Activated CD4-positive, alpha-beta T cell treated with anti-CD3 and anti-CD28 coated beads, Interleukin-2, amount 10 ng/mL, durations not matched to agents 7 days and 5 days (primary cell): ENCODE results near the gene GAD1. TPM values are rescaled to one million over a fixed set of nuclear protein-coding genes. Genes with fewer than 3 reads are reported as not detected.

ENCODE experiments used
- CTCF ChIA-PET: fragments of 350-600 bp; sonication (Branson Sonifier 250); formaldehyde crosslinking; loops from one replicate; lab custom pipeline; 2021; ENCODE audit warnings: antibody characterized with exemption; lab: Charles Lee
- POLR2A ChIA-PET: fragments of 350-600 bp; sonication (Branson Sonifier 250); formaldehyde crosslinking; loops from one replicate; lab custom pipeline; 2021; ENCODE audit warnings: antibody characterized with exemption; lab: Charles Lee
- DNase-seq: peaks from one replicate; pipeline ENCODE4 v3.0.0-alpha.2; 2020
- H3K27ac Mint-ChIP-seq: one replicate; pipeline ENCODE4 v1.8.0; 2021; ENCODE audit warnings: mild to moderate bottlenecking, moderate library complexity, mixed read lengths
- H3K27me3 Mint-ChIP-seq: one replicate; pipeline ENCODE4 v1.8.0; 2021; ENCODE audit warnings: mixed read lengths
- H3K36me3 Mint-ChIP-seq: one replicate; pipeline ENCODE4 v1.8.0; 2021; ENCODE audit warnings: low read depth, mixed read lengths
- H3K4me1 Mint-ChIP-seq: one replicate; pipeline ENCODE4 v1.8.0; 2021; ENCODE audit warnings: mixed read lengths
- H3K4me3 Mint-ChIP-seq: one replicate; pipeline ENCODE4 v1.8.0; 2021; ENCODE audit warnings: mild to moderate bottlenecking, moderate library complexity, mixed read lengths
- H3K9me3 Mint-ChIP-seq: one replicate; pipeline ENCODE4 v1.8.0; 2021; ENCODE audit warnings: mixed read lengths
- total RNA-seq, 2 experiments: library from RNA; stranded (reverse); gene quantifications; one replicate each; pipeline ENCODE4 v1.2.3, GENCODE V29; 2021

Gene GAD1
- total RNA-seq, 2 experiments from 2014 or later, result 1.4 to 1.7 TPM

- Mint-ChIP-seq H3K36me3 (no peaks in the 10 kb centered on the region), H3K4me3 (no peak overlapping the region), H3K27ac (no peak overlapping the region), H3K27me3 (peaks cover 8% of the 10 kb centered on the region), H3K4me1 (no peaks in the 10 kb centered on the region), H3K9me3 (no peaks in the 10 kb centered on the region)
- ChIA-PET POLR2A (no interaction called here), CTCF (interaction anchor here (0.6 to 1.9 kb wide), 3 partner anchors 11 to 875 kb away, joined by 3 to 8 read pairs (median 6); no protein-coding TSS in a partner anchor)
- DNase-seq, result no peak
Measured at GRCh38 chr2:170862286-170862902, 45.7 kb downstream of the GAD1 start.

- no peak for DNase-seq
- Mint-ChIP-seq H3K36me3 (no peaks in the 10 kb centered on the region), H3K27ac (no peak overlapping the region), H3K27me3 (peaks cover 8% of the 10 kb centered on the region), H3K4me3 (no peak overlapping the region), H3K4me1 (no peaks in the 10 kb centered on the region), H3K9me3 (no peaks in the 10 kb centered on the region)
- POLR2A ChIA-PET, result no interaction called here
- CTCF ChIA-PET, result interaction anchor here (1.7 kb wide), 1 partner anchor 10 kb away, joined by 6 read pairs; no protein-coding TSS in a partner anchor
Measured at GRCh38 chr2:170863087-170863486, 46.4 kb downstream of the GAD1 start.

DNA sequence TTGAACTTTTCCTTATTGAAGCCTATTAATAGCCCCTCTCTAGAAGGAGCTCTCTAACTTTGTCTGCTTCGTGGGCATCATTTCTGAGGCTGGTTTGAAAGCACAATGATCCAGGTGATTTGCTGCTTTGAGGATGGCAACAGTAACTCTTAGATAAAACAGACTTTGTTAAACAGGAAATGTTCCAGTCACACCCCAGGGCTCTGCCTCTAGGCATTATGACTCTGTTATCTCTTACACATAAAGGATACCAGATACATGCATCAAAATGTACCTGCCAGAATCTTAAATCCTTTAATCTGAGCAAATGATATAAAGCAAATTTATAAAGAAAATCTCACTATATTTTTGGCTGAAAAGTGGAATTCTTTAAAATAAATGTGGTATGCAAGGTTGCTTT is 52.3 kb downstream of the GAD1 start:
- Mint-ChIP-seq H3K4me1 (peaks cover 14% of the 10 kb centered on the region), H3K4me3 (no peak overlapping the region), H3K27ac (no peak overlapping the region), H3K27me3 (peaks cover 8% of the 10 kb centered on the region), H3K9me3 (no peaks in the 10 kb centered on the region), H3K36me3 (no peaks in the 10 kb centered on the region)
- CTCF ChIA-PET, result no interaction called here
- POLR2A ChIA-PET, result no interaction called here
- DNase-seq, result no peak

DNA sequence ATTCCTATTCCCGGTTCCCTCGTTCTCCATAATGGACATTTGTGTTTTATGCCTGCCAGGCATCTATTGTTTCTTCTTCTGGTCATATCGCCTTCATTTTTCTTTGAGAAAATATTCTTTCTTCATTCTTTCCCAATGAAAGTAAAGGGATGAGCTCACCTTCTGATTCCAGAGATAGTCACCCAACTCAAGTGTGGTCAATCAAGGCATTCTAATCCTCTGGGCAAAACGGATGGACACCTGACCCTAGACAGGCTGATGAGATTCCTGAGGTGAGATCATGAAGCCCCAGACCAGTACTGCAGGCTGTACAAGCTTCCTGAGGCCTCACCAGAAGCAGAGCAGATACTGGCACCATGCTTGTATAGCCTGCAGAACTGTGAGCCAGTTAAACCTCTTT is 52.8 kb downstream of the GAD1 start:
- ChIA-PET CTCF (interaction anchor here (1.4 kb wide), 1 partner anchor 27 kb away, joined by 3 read pairs; no protein-coding TSS in a partner anchor), POLR2A (no interaction called here)
- Mint-ChIP-seq H3K36me3 (no peaks in the 10 kb centered on the region), H3K4me1 (peaks cover 14% of the 10 kb centered on the region), H3K9me3 (no peaks in the 10 kb centered on the region), H3K4me3 (no peak overlapping the region), H3K27ac (no peak overlapping the region), H3K27me3 (peaks cover 6% of the 10 kb centered on the region)
- no peak for DNase-seq

DNA sequence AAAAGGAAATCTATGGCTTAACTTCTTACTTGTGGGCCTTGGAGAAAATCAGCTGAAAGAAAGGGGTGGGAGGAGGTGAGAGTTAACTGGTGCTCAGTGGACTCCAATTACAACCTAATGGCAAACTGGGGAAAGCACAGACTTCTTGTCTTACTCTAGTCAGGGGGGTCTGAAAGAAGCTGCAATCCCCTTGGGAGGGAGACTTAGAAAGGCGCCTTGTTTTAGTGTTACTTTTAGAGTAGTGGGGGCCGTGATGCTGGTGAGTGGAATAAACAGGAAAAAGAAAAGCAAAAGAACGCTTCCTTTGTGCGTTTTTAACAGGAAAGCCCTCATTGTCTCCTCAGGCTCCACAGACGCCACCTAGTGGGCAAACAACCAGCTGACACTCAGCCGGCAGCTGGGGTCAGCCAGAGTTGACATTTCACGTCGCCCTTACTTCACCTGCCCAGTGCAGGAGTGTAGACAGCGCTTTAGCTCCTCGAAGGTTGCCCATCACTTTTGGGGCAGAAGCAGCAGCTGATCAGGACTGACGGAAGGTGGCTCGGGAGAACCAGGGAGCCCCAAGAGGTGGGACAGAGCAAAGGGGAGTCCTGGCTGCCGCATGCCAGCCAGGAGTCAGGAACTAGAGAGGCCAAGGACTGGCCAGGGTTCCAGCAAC is 56.5 kb downstream of the GAD1 start:
- peak overlapping the region; percentile 51 for H3K27ac Mint-ChIP-seq
- H3K36me3 Mint-ChIP-seq, result no peaks in the 10 kb centered on the region
- peak overlapping the region; percentile 27 for H3K4me3 Mint-ChIP-seq
- H3K4me1 Mint-ChIP-seq, result peaks cover 17% of the 10 kb centered on the region
- no peaks in the 10 kb centered on the region for H3K27me3 Mint-ChIP-seq
- no peaks in the 10 kb centered on the region for H3K9me3 Mint-ChIP-seq
- CTCF ChIA-PET, result interaction anchor here (0.7 to 2.8 kb wide), 16 partner anchors 9 to 59 kb away, joined by 3 to 16 read pairs (median 4); partner anchors contain the start of genes GAD1 and GORASP2
- POLR2A ChIA-PET, result interaction anchor here (0.6 to 1.3 kb wide), 3 partner anchors 12 to 56 kb away, joined by 3 to 4 read pairs (median 3); partner anchors contain the start of gene GORASP2
- peak; percentile 85 for DNase-seq

- Mint-ChIP-seq H3K4me3 (peak overlapping the region; percentile 0), H3K36me3 (no peaks in the 10 kb centered on the region), H3K4me1 (peaks cover 23% of the 10 kb centered on the region), H3K27me3 (peaks cover 19% of the 10 kb centered on the region), H3K9me3 (no peaks in the 10 kb centered on the region), H3K27ac (peak overlapping the region; percentile 71)
- DNase-seq, result no peak
- CTCF ChIA-PET, result interaction anchor here (1.3 to 3.0 kb wide), 3 partner anchors 16 to 51 kb away, joined by 3 to 17 read pairs (median 7); partner anchors contain the start of gene GORASP2
- POLR2A ChIA-PET, result no interaction called here
Measured at GRCh38 chr2:170878066-170878465, 61.4 kb downstream of the GAD1 start.

DNA sequence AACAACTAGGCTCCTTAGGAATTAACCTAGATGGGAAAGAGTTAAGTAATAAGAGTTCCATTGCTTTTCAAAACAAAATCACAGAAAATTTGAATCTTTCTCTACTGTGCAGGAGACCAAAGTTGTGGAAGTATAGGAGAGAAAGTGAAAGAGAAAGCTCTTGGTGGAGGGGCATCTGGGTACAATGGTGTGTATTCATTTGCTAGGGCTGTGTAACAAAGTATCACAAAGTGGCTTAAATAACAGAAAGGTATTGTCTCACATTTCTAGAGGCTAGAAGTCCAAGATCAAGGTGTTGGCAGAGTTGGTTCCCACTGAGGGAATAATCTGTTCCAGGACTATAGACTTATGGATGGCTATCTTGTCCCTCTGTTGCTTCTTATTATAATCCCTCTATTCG is 61.8 kb downstream of the GAD1 start:
- Mint-ChIP-seq H3K4me1 (peaks cover 19% of the 10 kb centered on the region), H3K27ac (peak overlapping the region; percentile 71), H3K4me3 (peak overlapping the region; percentile 0), H3K36me3 (no peaks in the 10 kb centered on the region), H3K27me3 (peaks cover 22% of the 10 kb centered on the region), H3K9me3 (no peaks in the 10 kb centered on the region)
- ChIA-PET POLR2A (interaction anchor here (0.6 kb wide), 1 partner anchor 912 kb away, joined by 3 read pairs; no protein-coding TSS in a partner anchor), CTCF (interaction anchor here (0.7 to 3.0 kb wide), 4 partner anchors 17 to 51 kb away, joined by 3 to 17 read pairs (median 5); partner anchors contain the start of gene GORASP2)
- peak; percentile 22 for DNase-seq

GRCh38 chr2:170881840-170882239 is 65.2 kb downstream of the GAD1 start:
- ChIA-PET CTCF (interaction anchor here (1.2 to 2.7 kb wide), 3 partner anchors 9 to 47 kb away, joined by 4 to 10 read pairs (median 7); partner anchors contain the start of gene GORASP2), POLR2A (no interaction called here)
- Mint-ChIP-seq H3K4me3 (no peak overlapping the region), H3K27ac (no peak overlapping the region), H3K27me3 (peaks cover 30% of the 10 kb centered on the region), H3K36me3 (no peaks in the 10 kb centered on the region), H3K9me3 (no peaks in the 10 kb centered on the region), H3K4me1 (peaks cover 16% of the 10 kb centered on the region)
- no peak for DNase-seq

DNA sequence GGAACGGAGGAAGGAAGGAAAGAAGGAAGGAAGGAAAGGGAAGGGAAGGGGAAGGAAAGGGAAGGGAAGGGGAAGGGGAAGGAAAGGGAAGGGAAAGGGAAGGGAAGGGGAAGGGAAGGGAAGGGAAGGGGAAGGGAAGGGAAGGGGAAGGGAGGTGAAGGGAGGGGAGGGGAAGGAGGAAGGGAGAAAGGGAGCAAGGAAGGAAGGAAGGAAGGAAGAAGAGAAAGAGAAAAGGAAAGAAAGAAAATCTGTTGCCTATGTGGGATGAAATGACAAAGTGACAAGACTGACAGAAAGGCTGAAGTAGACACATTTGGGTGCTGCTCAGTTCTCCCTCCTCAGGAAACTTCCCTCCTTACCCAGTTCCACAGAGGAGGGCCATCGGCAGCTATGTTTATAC is 66.1 kb downstream of the GAD1 start:
- peaks cover 37% of the 10 kb centered on the region for H3K27me3 Mint-ChIP-seq
- H3K4me3 Mint-ChIP-seq, result no peak overlapping the region
- ChIA-PET CTCF (interaction anchor here (1.2 to 1.7 kb wide), 2 partner anchors 12 to 46 kb away, joined by 4 to 6 read pairs; no protein-coding TSS in a partner anchor), POLR2A (no interaction called here)
- H3K36me3 Mint-ChIP-seq, result no peaks in the 10 kb centered on the region
- H3K27ac Mint-ChIP-seq, result no peak overlapping the region
- no peaks in the 10 kb centered on the region for H3K9me3 Mint-ChIP-seq
- DNase-seq, result no peak
- peaks cover 16% of the 10 kb centered on the region for H3K4me1 Mint-ChIP-seq

DNA sequence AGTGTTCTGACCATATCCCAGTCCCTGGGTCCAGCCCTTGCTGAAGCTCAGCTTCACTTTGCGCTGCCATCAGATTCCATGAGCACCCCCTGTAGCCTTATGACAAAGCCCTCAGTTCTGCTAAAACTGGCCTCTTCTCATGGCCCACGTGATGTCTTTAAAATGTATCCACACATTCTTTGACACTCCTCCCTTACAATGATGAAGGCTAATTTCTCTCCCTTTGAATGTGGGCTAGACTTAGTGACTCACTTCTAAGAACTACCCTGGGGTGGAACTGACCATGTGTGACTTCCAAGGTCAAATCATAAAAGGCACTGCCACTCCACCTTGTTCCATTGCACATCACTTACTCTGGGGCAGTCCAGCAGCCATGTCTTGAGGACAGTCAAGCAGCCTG is 67.0 kb downstream of the GAD1 start:
- Mint-ChIP-seq H3K27me3 (peaks cover 39% of the 10 kb centered on the region), H3K4me1 (peaks cover 7% of the 10 kb centered on the region), H3K27ac (no peak overlapping the region), H3K9me3 (no peaks in the 10 kb centered on the region), H3K36me3 (no peaks in the 10 kb centered on the region), H3K4me3 (no peak overlapping the region)
- POLR2A ChIA-PET, result no interaction called here
- DNase-seq, result no peak
- CTCF ChIA-PET, result interaction anchor here (1.2 to 1.7 kb wide), 2 partner anchors 11 to 45 kb away, joined by 4 to 6 read pairs; no protein-coding TSS in a partner anchor

DNA sequence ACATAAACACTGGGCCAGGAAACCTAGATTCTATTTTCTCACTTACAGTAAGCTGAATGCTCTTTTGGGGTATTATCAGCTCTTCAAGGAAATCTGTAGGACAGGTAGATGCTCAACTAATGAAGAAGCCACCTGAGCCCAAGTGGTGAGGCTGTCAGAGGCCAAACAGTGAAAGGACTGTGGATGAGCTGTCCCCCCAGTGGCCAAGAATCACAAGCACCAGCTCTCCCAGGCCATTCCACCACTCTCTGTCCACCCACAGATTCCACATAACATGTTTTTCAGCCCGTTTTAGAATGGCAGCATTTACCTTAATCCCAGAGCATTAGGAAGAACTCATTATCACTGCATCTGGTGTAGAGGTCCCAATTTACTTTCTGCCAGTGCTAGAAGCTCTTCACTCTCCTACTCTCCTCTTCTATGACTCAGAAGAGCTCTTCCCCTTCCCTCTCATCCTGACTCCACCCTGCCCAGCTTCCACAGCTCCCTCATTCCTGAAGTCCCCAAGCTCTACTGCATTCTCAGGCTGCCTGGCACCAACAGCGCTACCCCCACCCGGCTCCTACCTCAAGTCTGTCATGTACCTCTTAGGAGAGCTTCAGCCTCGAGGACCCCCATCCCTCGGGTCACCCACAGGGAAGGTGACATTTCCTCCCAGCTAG is 68.6 kb downstream of the GAD1 start:
- no peak overlapping the region for H3K27ac Mint-ChIP-seq
- DNase-seq, result no peak
- no peak overlapping the region for H3K4me3 Mint-ChIP-seq
- CTCF ChIA-PET, result interaction anchor here (1.3 to 1.4 kb wide), 3 partner anchors 11 to 28 kb away, joined by 3 to 5 read pairs (median 3); no protein-coding TSS in a partner anchor
- peaks cover 40% of the 10 kb centered on the region for H3K27me3 Mint-ChIP-seq
- POLR2A ChIA-PET, result interaction anchor here (1.0 kb wide), 1 partner anchor 12 kb away, joined by 3 read pairs; no protein-coding TSS in a partner anchor
- H3K9me3 Mint-ChIP-seq, result no peaks in the 10 kb centered on the region
- H3K36me3 Mint-ChIP-seq, result no peaks in the 10 kb centered on the region
- H3K4me1 Mint-ChIP-seq, result no peaks in the 10 kb centered on the region

- H3K36me3 Mint-ChIP-seq, result no peaks in the 10 kb centered on the region
- CTCF ChIA-PET, result interaction anchor here (1.4 kb wide), 1 partner anchor 10 kb away, joined by 3 read pairs; no protein-coding TSS in a partner anchor
- no peak overlapping the region for H3K4me3 Mint-ChIP-seq
- POLR2A ChIA-PET, result no interaction called here
- H3K4me1 Mint-ChIP-seq, result no peaks in the 10 kb centered on the region
- no peak overlapping the region for H3K27ac Mint-ChIP-seq
- H3K9me3 Mint-ChIP-seq, result no peaks in the 10 kb centered on the region
- H3K27me3 Mint-ChIP-seq, result peaks cover 35% of the 10 kb centered on the region
- no peak for DNase-seq
Measured at GRCh38 chr2:170886386-170886785, 69.7 kb downstream of the GAD1 start.
